GM18868 (cell line): ENCODE results near the gene AQP6.

Experiments
- ATAC-seq: cut with Tn5 transposase; IDR thresholded peaks from one replicate; pipeline ENCODE4 v1.9.1; 2021; ENCODE audit warnings: mild to moderate bottlenecking, moderate library complexity; ENCODE audit not compliant: unreplicated experiment

Gene AQP6, protein sequence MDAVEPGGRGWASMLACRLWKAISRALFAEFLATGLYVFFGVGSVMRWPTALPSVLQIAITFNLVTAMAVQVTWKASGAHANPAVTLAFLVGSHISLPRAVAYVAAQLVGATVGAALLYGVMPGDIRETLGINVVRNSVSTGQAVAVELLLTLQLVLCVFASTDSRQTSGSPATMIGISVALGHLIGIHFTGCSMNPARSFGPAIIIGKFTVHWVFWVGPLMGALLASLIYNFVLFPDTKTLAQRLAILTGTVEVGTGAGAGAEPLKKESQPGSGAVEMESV

DNA sequence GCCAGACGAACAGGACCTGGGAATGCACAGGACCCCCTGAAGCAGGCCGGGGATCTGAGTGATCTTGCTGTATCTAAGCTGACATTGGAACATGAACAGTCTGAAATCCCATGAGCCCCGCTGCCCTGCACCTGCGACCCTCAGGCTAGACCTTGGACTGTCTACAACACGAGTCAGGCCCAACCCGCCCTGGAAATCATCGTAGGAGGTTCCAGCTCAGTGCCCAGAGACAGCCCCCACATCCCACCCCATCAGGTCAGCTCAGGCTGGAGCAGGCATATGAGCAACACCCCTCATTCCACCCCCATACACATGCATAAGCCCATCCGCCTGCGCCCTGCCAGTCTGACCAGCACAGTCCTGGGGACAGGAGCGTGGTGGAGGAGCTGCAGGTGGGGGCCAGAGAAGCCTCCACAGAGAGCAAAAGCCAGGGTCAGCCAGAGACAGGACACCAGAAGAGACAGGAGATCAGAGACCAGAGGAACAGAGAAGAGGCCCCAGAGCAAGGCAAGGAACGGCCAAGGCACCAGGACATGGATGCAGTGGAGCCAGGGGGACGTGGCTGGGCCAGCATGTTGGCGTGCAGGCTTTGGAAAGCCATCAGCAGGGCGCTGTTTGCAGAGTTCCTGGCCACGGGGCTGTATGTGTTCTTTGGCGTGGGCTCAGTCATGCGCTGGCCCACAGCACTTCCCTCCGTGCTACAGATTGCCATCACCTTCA lies at the start of gene AQP6:
Gene AQP6 (plus strand): TSS at position 307 of the 720 bp plus-strand sequence. CDS start 227 bp downstream, at position 534.
- ATAC-seq: no peak

DNA sequence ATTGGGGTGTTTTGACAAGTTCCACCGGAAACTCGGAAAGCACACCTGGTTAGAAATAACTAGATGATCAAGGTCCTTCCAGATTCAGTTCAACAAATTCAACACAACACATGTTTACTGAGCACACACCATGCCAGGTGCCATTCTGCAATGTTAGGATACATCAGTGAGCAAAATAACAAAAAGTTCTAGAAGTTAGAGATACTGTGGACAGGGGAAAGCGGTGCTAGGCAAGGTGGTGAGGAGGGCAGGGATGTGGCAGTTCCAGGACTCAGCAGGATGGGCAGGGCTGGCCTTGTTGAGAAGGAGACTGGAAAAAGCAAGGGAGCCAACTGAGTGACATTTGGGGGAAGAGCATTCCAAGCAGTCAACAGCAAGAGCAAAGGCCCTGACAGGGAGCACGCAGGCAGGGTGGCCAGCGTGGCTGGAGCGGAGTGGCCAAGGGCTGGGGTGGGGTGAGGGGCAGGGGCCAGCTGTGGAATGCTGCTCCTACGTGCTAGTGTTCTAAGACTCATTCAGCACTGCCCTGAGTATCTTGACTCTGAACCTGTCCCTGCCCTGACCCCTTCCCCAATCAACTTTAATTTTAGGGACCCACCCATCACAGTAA lies 49.6 kb upstream of the AQP6 start:
- ATAC-seq: no peak

DNA sequence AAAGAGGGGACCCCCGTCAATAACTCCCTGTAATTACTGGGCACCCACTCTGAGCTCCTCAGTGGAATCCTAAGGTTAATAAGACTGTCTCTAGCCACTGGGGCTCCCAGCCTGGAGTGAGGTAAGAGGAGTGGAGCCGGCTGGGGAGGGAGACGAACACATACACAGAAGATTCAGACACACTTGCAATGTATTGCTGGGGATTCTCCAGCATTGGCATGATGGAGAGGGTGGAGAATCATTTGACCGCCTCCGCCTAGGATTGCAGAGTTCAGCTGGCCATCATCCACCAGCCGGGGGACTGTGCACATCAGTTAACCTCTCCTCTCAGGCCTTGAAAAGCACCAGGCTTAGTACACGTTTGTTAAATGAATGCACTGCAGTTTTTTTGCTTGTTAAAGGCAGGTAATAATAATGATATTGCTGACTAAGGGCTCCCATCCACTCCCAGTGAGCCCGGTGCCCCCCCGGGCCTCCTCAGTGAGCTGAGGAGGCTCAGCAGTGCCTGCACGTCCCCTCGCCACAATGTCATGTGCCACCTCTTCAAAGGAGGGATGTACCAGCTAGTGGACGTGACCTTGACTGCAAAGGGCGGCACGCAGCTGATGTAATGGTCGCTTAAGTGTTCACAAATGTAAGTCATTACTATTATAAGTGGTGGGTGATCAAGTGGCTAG lies 48.7 kb upstream of the AQP6 start:
- ATAC-seq: no peak

DNA sequence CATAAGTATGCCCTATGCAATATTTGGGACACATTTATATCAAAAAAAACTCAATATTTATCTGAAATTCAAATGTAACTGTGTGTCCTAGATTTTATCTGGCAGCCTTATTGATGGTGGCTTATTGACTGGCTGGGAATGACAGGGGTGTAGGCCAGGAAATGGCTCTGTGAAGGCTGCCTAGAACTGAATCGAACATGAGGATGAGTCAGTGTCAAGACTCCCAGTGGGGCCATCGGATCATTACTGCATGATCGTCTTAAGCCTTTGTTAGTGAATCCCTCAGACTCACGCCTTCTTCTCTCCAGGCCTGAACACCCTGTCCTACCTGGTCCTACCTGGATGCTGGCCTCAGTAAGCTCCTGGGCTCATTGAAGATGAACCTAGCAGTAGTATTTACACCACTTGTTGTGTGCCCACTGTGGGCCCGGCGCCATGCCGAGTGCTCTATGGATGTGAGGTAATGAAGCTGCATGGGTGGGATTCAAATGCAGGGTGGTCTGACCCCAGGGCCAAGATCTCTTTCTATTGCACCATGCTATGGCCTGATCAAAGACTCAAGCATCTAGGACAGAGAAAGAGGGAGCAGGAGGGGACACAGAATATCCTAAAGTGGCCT lies 48.0 kb upstream of the AQP6 start:
- ATAC-seq: no peak

DNA sequence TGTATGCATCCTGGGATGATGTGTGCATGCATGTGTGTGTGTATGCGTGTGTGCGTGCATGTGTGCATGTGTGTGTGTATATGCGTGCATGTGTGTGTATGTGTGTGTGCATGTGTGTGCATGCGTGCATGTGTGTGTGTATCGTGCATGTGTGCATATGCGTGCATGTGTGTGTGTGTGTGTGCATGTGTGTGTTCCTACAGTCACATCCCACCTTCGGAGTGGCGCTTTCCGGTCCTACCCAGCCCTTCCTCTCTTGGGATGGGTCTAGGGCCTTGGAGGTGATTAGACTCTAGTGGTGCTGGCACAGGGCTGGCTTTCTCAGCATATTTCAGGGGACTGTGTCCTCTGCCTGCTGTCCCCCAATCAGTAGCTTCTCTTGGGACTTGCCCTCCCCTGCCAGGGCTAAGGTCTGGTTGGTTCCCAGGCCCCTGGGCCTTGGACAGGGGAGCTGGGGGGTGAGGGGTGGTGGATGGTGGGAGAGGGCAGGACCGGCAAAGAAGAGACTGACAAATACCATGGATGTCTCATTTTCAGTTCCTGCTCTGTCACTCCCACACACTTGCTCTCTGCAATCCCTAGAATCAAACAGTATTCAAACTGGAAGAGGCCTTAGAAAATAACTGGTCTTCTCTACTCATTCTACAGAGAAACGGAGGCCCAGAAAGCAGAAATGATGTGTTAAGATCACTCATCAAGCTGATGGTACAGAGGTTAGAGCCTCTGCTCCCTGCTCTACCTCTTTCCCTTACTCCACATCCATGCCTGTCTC lies 47.1 kb upstream of the AQP6 start:
- no peak for ATAC-seq

DNA sequence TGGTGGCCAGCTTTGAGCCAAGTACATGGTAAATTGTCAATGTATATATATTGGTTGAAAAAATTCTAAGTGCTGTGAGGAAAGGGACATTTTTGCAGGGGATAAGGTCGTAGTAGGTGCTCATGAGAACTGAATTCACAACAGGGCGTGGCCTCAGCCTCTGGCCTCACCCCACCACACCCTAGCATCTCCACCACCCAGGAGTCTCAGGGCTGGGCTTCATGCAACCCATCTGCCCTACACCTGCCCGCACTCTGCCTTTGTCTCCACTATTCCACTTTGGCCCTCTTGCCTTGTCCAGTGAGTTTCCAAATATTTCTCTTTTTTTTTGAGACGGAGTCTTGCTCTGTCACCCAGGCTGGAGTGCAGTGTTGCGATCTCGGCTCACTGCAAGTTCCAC lies 44.3 kb upstream of the AQP6 start:
- ATAC-seq: no peak

DNA sequence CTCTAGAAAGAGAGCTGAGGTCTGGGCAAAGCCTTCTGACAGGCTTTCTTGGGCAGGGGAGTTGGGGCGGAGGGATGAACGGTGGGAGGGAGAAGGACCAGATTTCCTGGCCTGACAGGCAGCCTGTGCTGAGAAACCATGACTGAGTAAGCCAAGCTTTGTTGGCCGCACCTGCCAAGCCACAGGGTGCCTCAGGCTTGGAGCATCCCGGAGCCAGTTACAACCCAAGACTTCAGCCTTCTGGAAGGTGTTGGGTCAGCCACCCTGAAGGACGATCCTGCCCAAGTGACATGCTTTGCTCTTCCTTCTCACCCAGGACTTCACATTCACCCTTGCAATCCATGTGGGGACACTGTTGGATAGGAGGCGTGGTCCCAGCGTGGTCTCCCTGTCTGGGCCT lies 43.2 kb upstream of the AQP6 start:
- no peak for ATAC-seq

DNA sequence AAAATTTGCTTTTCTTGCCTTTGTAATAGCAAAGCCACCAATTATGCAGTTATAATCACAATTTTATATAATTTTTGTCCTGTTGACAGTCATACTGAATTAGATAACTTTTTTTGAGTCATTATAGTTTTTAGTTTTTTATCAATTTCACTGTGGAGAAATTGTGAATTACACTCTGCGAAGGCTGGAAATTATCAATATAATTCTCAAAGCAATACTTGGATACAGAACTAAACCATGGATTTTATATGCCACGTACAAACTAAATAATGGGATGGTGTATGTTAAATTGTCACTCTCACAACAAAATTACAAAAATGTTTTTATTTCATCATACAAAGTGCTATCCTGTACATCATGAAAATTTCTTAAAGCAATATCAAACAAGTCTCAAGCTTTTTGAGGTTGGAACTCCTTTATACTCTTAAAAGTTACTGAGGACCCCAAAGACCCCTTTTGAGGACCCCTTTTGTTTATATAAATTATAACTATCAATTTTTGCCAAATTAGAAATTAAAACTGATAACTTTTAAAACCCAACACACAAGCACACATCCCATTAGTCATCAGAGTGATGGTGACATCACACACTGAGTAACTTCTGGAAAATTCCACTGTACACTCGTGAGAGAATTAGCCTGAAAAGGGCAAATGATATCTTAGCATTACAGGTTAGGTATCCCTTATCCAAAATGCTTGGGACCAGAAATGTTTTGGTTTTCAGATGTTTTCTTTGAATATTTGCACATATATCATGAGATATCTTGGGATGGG lies 42.0 kb upstream of the AQP6 start:
- no peak for ATAC-seq

DNA sequence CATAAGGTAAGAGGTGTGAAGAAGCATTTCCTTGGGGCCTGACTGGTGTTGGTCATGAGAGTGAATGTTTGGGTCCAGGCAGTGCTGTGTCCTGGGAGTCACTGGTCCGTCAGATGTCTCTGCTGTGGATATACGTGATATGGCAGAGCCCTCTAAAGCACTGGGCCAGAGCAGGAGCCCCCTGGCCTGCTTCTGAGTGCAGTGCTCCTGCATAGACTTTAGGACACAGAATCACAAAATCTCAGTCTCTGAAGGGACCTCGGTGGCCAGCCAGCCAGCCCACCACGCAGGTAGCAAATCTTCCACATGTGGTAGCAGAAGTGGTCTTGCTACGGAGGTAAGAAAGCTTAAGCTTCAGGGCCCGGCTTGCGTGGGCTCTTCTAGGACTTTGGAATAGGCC lies 40.7 kb upstream of the AQP6 start:
- ATAC-seq: no peak

DNA sequence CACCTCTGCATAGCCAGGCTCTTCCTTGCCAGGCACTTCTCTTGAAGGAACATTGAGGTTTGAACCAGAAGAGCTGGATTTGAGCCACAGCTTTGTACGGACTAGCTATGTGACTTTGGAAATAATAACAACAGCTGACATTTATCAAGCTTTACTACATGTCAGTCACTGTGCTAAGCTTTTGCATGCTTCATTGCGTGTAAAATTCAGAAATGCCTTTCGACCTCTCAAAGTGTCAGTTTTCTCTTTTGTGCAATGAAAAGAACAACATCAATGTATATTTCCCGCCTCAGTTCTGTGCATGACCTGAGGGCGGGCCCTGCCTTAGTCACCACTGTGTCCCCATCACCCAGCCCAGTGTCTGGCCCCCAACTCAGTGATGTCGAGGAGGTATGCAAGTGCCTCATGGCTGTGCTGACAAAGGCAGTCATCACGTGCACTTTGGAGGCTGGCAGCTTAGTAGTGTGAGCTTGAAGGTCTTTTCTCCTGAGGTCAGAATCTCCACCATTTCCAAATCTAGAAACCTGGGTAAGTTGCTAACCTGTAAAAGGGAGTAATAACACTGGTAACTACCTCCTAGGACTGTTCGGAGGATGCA lies 40.1 kb upstream of the AQP6 start:
- no peak for ATAC-seq

DNA sequence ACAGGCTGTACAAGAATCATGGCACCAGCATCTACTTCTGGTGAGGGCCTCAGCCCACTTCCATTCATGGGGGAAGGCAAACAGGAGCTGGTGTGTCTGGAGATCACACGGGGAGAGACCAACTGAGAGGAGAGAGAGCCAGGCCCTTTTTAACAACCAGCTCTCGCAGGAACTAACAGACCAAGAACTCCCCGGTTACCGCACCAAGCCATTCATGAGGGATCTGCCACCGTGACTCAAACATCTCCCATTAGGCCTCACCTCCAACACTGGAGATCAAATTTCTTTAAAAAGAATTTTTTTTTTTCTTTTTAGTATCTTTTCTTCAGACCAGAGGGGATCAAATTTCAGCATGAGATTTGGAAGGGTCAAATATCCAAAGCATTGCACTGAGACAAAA lies 39.0 kb upstream of the AQP6 start:
- no peak for ATAC-seq

DNA sequence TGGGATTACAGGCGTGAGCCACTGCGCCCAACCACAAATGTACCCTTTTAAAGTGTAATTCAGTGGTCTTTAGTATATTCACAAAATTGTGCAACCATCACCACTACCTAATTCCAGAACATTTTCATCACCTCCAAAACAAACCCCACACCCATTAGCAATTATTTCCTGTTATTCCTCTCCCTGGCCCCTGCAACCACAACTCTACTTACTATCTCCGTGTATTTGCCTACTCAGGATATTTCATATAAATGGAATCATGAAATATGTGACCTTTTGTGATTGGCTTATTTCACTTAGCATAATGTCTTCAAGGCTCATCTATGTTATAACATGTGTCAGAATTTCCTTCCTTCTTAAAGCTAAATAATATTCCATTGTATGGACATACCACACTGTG lies 38.2 kb upstream of the AQP6 start:
- no peak for ATAC-seq

DNA sequence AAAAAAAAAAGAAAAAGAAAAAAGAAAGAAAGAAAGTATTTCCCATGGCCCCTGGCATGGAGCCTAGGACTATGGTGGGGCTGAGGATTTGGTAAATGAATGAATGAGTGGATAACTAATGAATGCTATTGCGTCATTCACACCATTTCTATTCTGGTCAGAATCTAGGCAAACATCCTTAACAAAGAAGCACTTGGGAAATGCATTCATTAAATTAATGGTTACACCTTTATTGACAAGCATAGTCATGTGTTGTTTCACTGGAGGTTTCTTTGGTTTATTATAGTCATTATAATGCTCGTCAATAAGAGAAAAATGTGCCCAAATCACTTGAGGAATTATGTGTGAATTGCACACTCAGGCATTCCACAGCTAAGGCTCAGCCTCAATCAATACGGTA lies 35.8 kb upstream of the AQP6 start:
- ATAC-seq: no peak

DNA sequence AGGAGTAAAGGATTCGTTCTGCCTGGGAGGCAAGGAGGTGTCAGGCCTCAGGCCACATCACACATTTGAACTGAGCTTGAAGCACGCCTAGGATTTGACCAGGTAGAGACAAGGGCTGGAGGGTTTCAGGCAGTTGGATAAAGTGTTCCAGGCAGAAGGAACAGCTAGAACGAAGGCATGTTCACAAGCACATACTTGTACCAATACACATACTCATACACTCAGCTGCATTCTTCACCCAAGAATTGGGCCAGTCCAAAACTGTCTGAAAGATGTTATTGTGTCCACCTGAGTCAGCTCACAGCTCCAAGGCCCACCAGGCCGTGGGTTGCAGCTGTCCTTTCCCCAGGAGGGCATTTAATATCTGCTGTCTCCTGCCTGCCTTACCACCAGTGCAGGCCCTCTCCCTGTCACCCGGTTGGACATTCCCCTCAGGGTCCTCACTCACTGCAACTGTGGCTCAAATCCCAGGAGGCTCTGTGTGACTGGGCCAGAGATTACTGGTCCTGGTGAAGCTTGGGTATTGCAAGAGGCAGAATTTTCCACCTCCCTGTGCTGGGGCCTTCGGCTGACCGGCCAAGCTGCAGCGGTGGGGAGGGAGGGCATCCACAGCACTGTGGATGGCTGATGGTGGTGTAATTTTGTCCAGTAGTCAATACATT lies 35.0 kb upstream of the AQP6 start:
- no peak for ATAC-seq

DNA sequence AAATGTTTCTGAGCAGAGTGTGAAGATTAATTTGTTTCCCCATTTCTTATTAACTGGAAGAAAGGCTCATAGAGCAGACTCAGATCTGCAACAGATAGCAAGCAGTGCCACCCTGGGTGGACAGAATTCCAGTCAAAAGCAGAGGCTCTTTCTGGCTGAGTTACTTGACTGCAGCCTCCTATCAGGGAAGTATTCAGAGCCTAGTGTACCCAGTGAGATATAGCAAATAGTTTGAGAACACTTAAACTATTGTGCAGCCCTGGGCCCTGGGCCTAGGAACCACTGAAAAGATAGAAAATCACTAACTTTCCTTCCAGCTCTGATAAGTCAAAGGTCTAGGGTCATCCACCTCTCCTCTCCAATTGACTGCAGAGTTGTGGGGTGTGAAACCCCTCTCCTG lies 33.4 kb upstream of the AQP6 start:
- no peak for ATAC-seq

DNA sequence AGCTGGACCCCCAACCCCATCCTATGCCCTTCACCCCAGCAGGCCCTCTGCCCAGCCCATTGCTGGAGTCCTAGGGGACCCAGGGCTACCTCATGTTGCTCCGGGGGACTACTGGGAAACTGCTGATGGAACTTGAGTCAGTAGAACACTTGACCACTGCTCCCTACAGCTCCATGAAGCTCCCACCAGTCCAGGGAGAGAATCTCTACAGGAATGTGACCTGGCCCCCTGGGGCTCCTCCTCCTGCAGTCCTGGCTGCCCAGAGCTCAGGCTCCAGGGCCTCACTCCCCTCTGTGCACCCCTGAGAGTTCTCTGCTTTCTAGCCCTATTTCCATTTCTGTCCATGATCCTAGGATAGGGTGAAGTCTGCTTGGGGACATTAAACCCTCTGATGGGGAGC lies 33.0 kb upstream of the AQP6 start:
- no peak for ATAC-seq

DNA sequence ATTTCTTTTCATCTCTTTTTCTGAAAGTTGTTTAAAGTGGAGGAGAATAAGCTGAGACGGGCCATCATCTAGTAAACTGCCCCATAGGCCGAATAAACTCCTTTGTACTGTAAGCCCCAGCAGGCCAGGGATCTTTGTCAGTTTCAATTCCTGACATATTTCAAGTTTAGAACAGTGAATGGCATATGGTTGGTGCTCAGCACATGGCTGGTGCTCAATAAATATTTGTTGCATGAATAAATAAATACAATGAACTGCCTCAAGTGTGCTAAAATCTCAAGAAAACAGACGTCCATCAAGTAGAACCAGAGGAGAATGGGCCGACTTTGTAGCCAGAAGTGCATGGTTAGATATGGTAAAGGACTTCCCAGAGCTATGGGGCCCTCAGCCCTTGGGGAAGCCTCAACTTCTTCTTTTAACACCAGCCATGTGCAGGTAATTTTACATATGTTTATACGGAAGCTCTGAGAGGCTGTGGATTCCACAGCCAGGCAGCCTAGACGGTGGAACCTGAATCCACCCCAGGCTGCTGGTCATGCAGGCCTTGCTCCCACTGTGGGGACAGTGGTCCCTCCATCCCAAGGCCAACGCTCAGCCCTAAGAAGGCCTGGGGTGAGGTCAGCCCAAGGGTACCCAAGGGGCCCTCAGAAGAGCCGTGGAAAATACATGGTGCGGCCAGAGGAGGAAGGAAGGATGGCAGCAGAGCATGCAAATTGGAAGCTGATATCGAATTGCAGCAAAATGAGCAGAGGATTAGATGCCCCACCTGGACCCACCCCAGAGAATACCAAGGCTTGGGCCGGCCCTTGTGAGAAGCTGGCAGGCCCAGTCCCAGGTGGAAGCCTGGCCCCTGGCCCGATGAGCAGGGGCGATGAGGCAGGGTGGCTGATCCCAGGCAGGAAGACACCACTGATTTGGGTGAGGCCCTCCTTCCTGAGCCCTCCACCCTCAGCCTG lies 30.9 kb upstream of the AQP6 start:
- no peak for ATAC-seq

DNA sequence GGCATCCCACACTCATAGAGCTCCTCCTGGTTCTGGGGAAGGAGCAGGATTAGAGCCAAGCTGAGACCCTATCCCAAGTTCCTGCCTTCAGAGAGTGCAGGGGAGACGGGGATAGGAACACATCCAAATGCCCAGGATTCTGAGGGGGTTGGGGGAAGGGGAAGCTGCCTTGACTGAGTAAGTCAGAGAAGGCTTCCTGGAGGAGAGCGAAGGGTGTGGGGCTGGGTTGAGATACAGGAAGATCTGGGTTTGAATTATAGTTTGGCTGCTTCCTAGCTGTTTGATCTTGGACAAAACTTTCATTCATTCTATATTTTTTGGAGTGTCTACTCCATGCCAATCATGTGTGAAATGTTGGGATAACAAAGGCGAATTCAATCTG lies 30.2 kb upstream of the AQP6 start:
- no peak for ATAC-seq
